ENCODE data around the gene KRTAP3-2. TPM values are rescaled to one million over a fixed set of nuclear protein-coding genes. Genes with fewer than 3 reads are reported as not detected.

The KRTAP3-2 gene
- total and polyA plus RNA-seq, 3 experiments from 2014 or later: not detected

GRCh38 chr17:40956401-40957254, 43.1 kb downstream of the KRTAP3-2 start:
- ChIA-PET CTCF (interaction anchor here (0.8 kb wide), 1 partner anchor 10 kb away, joined by 4 read pairs; no protein-coding TSS in a partner anchor), POLR2A (no interaction called here)
- peaks cover 26 to 62% of the 10 kb centered on the region in 2 donors for H3K27me3 Mint-ChIP-seq
- no peaks in the 10 kb centered on the region for H3K36me3 ChIP-seq (ENCODE audit: insufficient read depth, low read length)
- no peak for DNase-seq
- no peaks in the 10 kb centered on the region for H3K27me3 ChIP-seq (ENCODE audit: insufficient read depth, low read length, poor library complexity, severe bottlenecking)
- no peak overlapping the region for H3K4me3 ChIP-seq (ENCODE audit: low read length)
- no peaks in the 10 kb centered on the region for H3K36me3 Mint-ChIP-seq
- no peaks in the 10 kb centered on the region for H3K4me1 Mint-ChIP-seq
- H3K27ac ChIP-seq (ENCODE audit: low read depth, low read length): no peak overlapping the region
- no peaks in the 10 kb centered on the region for H3K9me3 ChIP-seq (ENCODE audit: low read length)
- H3K27ac Mint-ChIP-seq: no peak overlapping the region
- H3K9me3 Mint-ChIP-seq: no peaks in the 10 kb centered on the region
- no peak overlapping the region for H3K4me3 Mint-ChIP-seq
- H3K4me1 ChIP-seq (ENCODE audit: insufficient read depth, low read length): no peaks in the 10 kb centered on the region

GRCh38 chr17:40953881-40954280, 45.8 kb downstream of the KRTAP3-2 start:
- no peaks in the 10 kb centered on the region for H3K4me1 Mint-ChIP-seq
- CTCF ChIA-PET: no interaction called here
- DNase-seq: no peak
- no peaks in the 10 kb centered on the region for H3K36me3 Mint-ChIP-seq
- Histone ChIP-seq H3K27me3 (ENCODE audit: insufficient read depth, low read length, poor library complexity, severe bottlenecking) (peaks cover 8% of the 10 kb centered on the region), H3K36me3 (ENCODE audit: insufficient read depth, low read length) (no peaks in the 10 kb centered on the region), H3K4me3 (ENCODE audit: low read length) (no peak overlapping the region), H3K9me3 (ENCODE audit: low read length) (no peaks in the 10 kb centered on the region), H3K27ac (ENCODE audit: low read depth, low read length) (no peak overlapping the region), H3K4me1 (ENCODE audit: insufficient read depth, low read length) (no peaks in the 10 kb centered on the region)
- H3K4me3 Mint-ChIP-seq: no peak overlapping the region
- no peaks in the 10 kb centered on the region for H3K9me3 Mint-ChIP-seq
- peaks cover 28 to 66% of the 10 kb centered on the region in 2 donors for H3K27me3 Mint-ChIP-seq
- H3K27ac Mint-ChIP-seq: no peak overlapping the region
- POLR2A ChIA-PET: no interaction called here

- no peaks in the 10 kb centered on the region for H3K9me3 Mint-ChIP-seq
- no peak overlapping the region for H3K27ac ChIP-seq (ENCODE audit: low read depth, low read length)
- H3K9me3 ChIP-seq (ENCODE audit: low read length): no peaks in the 10 kb centered on the region
- POLR2A ChIA-PET: no interaction called here
- H3K4me3 Mint-ChIP-seq: no peak overlapping the region
- CTCF ChIA-PET: no interaction called here
- no peak for DNase-seq
- H3K27me3 Mint-ChIP-seq: peaks cover 38 to 75% of the 10 kb centered on the region in 2 donors
- H3K36me3 Mint-ChIP-seq: no peaks in the 10 kb centered on the region
- peaks cover 11% of the 10 kb centered on the region for H3K27me3 ChIP-seq (ENCODE audit: insufficient read depth, low read length, poor library complexity, severe bottlenecking)
- no peaks in the 10 kb centered on the region for H3K4me1 Mint-ChIP-seq
- H3K4me1 ChIP-seq (ENCODE audit: insufficient read depth, low read length): no peaks in the 10 kb centered on the region
- H3K27ac Mint-ChIP-seq: no peak overlapping the region
- H3K4me3 ChIP-seq (ENCODE audit: low read length): no peak overlapping the region
- no peaks in the 10 kb centered on the region for H3K36me3 ChIP-seq (ENCODE audit: insufficient read depth, low read length)
Measured at GRCh38 chr17:40952661-40953060, 47.0 kb downstream of the KRTAP3-2 start.

- peaks cover 38 to 78% of the 10 kb centered on the region in 2 donors for H3K27me3 Mint-ChIP-seq
- POLR2A ChIA-PET: no interaction called here
- no peaks in the 10 kb centered on the region for H3K36me3 Mint-ChIP-seq
Measured at GRCh38 chr17:40952154-40952553, 47.6 kb downstream of the KRTAP3-2 start.

GRCh38 chr17:40951011-40951622, 48.6 kb downstream of the KRTAP3-2 start:
- CTCF ChIA-PET: no interaction called here
- H3K36me3 Mint-ChIP-seq: no peaks in the 10 kb centered on the region
- DNase-seq: no peak
- no peak overlapping the region for H3K27ac Mint-ChIP-seq
- Histone ChIP-seq H3K27me3 (ENCODE audit: insufficient read depth, low read length, poor library complexity, severe bottlenecking) (peaks cover 21% of the 10 kb centered on the region), H3K27ac (ENCODE audit: low read depth, low read length) (no peak overlapping the region), H3K9me3 (ENCODE audit: low read length) (no peaks in the 10 kb centered on the region), H3K36me3 (ENCODE audit: insufficient read depth, low read length) (no peaks in the 10 kb centered on the region), H3K4me1 (ENCODE audit: insufficient read depth, low read length) (no peaks in the 10 kb centered on the region), H3K4me3 (ENCODE audit: low read length) (no peak overlapping the region)
- no peaks in the 10 kb centered on the region for H3K4me1 Mint-ChIP-seq
- POLR2A ChIA-PET: no interaction called here
- H3K9me3 Mint-ChIP-seq: no peaks in the 10 kb centered on the region
- H3K27me3 Mint-ChIP-seq: peaks cover 42 to 80% of the 10 kb centered on the region in 2 donors
- no peak overlapping the region for H3K4me3 Mint-ChIP-seq

More at GRCh38 chr17:40952154-40952553, 47.6 kb downstream of the KRTAP3-2 start:
- Mint-ChIP-seq H3K4me3 (no peak overlapping the region), H3K27ac (no peak overlapping the region), H3K4me1 (no peaks in the 10 kb centered on the region), H3K9me3 (no peaks in the 10 kb centered on the region)
- Histone ChIP-seq H3K4me1 (ENCODE audit: insufficient read depth, low read length) (no peaks in the 10 kb centered on the region), H3K27me3 (ENCODE audit: insufficient read depth, low read length, poor library complexity, severe bottlenecking) (peaks cover 13% of the 10 kb centered on the region), H3K27ac (ENCODE audit: low read depth, low read length) (no peak overlapping the region), H3K36me3 (ENCODE audit: insufficient read depth, low read length) (no peaks in the 10 kb centered on the region), H3K9me3 (ENCODE audit: low read length) (no peaks in the 10 kb centered on the region), H3K4me3 (ENCODE audit: low read length) (no peak overlapping the region)
- no peak for DNase-seq
- CTCF ChIA-PET: no interaction called here

GRCh38 chr17:40950176-40950575, 49.5 kb downstream of the KRTAP3-2 start:
- Histone ChIP-seq H3K4me1 (ENCODE audit: insufficient read depth, low read length) (no peaks in the 10 kb centered on the region), H3K36me3 (ENCODE audit: insufficient read depth, low read length) (no peaks in the 10 kb centered on the region), H3K4me3 (ENCODE audit: low read length) (no peak overlapping the region), H3K27ac (ENCODE audit: low read depth, low read length) (no peak overlapping the region), H3K27me3 (ENCODE audit: insufficient read depth, low read length, poor library complexity, severe bottlenecking) (peaks cover 21% of the 10 kb centered on the region), H3K9me3 (ENCODE audit: low read length) (no peaks in the 10 kb centered on the region)
- CTCF ChIA-PET: no interaction called here
- Mint-ChIP-seq H3K27ac (no peak overlapping the region), H3K36me3 (no peaks in the 10 kb centered on the region), H3K27me3 (peaks cover 39 to 80% of the 10 kb centered on the region in 2 donors), H3K9me3 (no peaks in the 10 kb centered on the region), H3K4me3 (no peak overlapping the region), H3K4me1 (no peaks in the 10 kb centered on the region)
- DNase-seq: no peak
- POLR2A ChIA-PET: no interaction called here

- DNase-seq: no peak
- ChIA-PET POLR2A (no interaction called here), CTCF (interaction anchor here (1.2 kb wide), 1 partner anchor 20 kb away, joined by 3 read pairs; no protein-coding TSS in a partner anchor)
- Histone ChIP-seq H3K9me3 (ENCODE audit: low read length) (no peaks in the 10 kb centered on the region), H3K4me3 (ENCODE audit: low read length) (no peak overlapping the region), H3K4me1 (ENCODE audit: insufficient read depth, low read length) (no peaks in the 10 kb centered on the region), H3K27me3 (ENCODE audit: insufficient read depth, low read length, poor library complexity, severe bottlenecking) (peaks cover 21% of the 10 kb centered on the region), H3K36me3 (ENCODE audit: insufficient read depth, low read length) (no peaks in the 10 kb centered on the region), H3K27ac (ENCODE audit: low read depth, low read length) (no peak overlapping the region)
- H3K36me3 Mint-ChIP-seq: no peaks in the 10 kb centered on the region
- H3K9me3 Mint-ChIP-seq: no peaks in the 10 kb centered on the region
- H3K4me1 Mint-ChIP-seq: no peaks in the 10 kb centered on the region
- H3K27me3 Mint-ChIP-seq: peaks cover 37 to 80% of the 10 kb centered on the region in 2 donors
- no peak overlapping the region for H3K27ac Mint-ChIP-seq
- H3K4me3 Mint-ChIP-seq: no peak overlapping the region
Measured at GRCh38 chr17:40949418-40949817, 50.3 kb downstream of the KRTAP3-2 start.
